Astrocyte (in vitro differentiated cells and primary cell): ENCODE results near the gene NOL11. TPM values are rescaled to one million over a fixed set of nuclear protein-coding genes. Genes with fewer than 3 reads are reported as not detected.

Experiments
- DNase-seq: peaks from one replicate; pipeline ENCODE4 v3.0.0-alpha.2; 2010; ENCODE audit warnings: low read depth
- FAIRE-seq: peaks from 2 replicates; lab custom pipeline; 2011; peaks lifted over from hg19 to GRCh38; lab: Jason Lieb, UNC
- H2AFZ ChIP-seq: 2 replicates; pipeline ENCODE4 v1.6.0; 2012; ENCODE audit warnings: low read depth, low read length, inconsistent platforms
- H3K27ac ChIP-seq: 2 replicates; pipeline ENCODE4 v1.5.1; 2011; ENCODE audit warnings: low read depth, low read length, inconsistent platforms
- H3K27me3 ChIP-seq: 2 replicates; pipeline ENCODE4 v1.6.0; 2011; ENCODE audit warnings: low read length, inconsistent platforms; ENCODE audit not compliant: insufficient read depth
- H3K36me3 ChIP-seq: 2 replicates; pipeline ENCODE4 v1.5.1; 2011; ENCODE audit warnings: low read length, inconsistent platforms; ENCODE audit not compliant: insufficient read depth
- H3K4me1 ChIP-seq: 2 replicates; pipeline ENCODE4 v1.5.1; 2011; ENCODE audit warnings: low read length, inconsistent platforms; ENCODE audit not compliant: insufficient read depth
- H3K4me2 ChIP-seq: 2 replicates; pipeline ENCODE4 v1.6.0; 2012; ENCODE audit warnings: low read length, inconsistent platforms
- H3K4me3 ChIP-seq: 2 replicates; pipeline ENCODE4 v1.5.1; 2011; ENCODE audit warnings: low read depth, mild to moderate bottlenecking, low read length, inconsistent platforms; ENCODE audit not compliant: insufficient read depth
- H3K79me2 ChIP-seq: 2 replicates; pipeline ENCODE4 v1.6.0; 2012; ENCODE audit warnings: mild to moderate bottlenecking, low read length, inconsistent platforms; ENCODE audit not compliant: insufficient read depth
- H3K9ac ChIP-seq: 2 replicates; pipeline ENCODE4 v1.6.0; 2012; ENCODE audit warnings: mild to moderate bottlenecking, low read length, inconsistent platforms
- H3K9me3 ChIP-seq: 2 replicates; pipeline ENCODE4 v1.5.1; 2012; ENCODE audit warnings: low read depth, mild to moderate bottlenecking, low read length, inconsistent platforms; ENCODE audit not compliant: insufficient read depth
- H4K20me1 ChIP-seq: 2 replicates; pipeline ENCODE4 v1.6.0; 2012; ENCODE audit warnings: low read length, inconsistent platforms; ENCODE audit not compliant: insufficient read depth
- H3K27ac Mint-ChIP-seq: one replicate; pipeline ENCODE4 v1.8.0; 2021; ENCODE audit warnings: mild to moderate bottlenecking, mixed read lengths; ENCODE audit not compliant: unreplicated experiment
- H3K27me3 Mint-ChIP-seq: one replicate; pipeline ENCODE4 v1.8.0; 2021; ENCODE audit warnings: low read depth, mixed read lengths; ENCODE audit not compliant: unreplicated experiment
- H3K36me3 Mint-ChIP-seq: one replicate; pipeline ENCODE4 v1.8.0; 2021; ENCODE audit warnings: low read depth, mixed read lengths; ENCODE audit not compliant: unreplicated experiment
- H3K4me1 Mint-ChIP-seq: one replicate; pipeline ENCODE4 v1.8.0; 2021; ENCODE audit warnings: low read depth, mixed read lengths; ENCODE audit not compliant: unreplicated experiment
- H3K4me3 Mint-ChIP-seq: one replicate; pipeline ENCODE4 v1.8.0; 2021; ENCODE audit warnings: mild to moderate bottlenecking, moderate library complexity, mixed read lengths; ENCODE audit not compliant: unreplicated experiment
- H3K9me3 Mint-ChIP-seq: one replicate; pipeline ENCODE4 v1.8.0; 2021; ENCODE audit warnings: mild to moderate bottlenecking, mixed read lengths; ENCODE audit not compliant: unreplicated experiment
- CTCF ChIP-seq: IDR thresholded peaks from 2 replicates; pipeline ENCODE4 v1.5.1; 2011; ENCODE audit warnings: low read depth, mild to moderate bottlenecking, inconsistent platforms, low read length, moderate library complexity; ENCODE audit not compliant: insufficient read depth
- EZH2 ChIP-seq: IDR thresholded peaks from 2 replicates; pipeline ENCODE4 v1.6.1; 2012; ENCODE audit warnings: mild to moderate bottlenecking, low read length, inconsistent platforms; ENCODE audit not compliant: insufficient read depth
- total RNA-seq: library from RNA; stranded (reverse); gene quantifications from 2 replicates; pipeline ENCODE4 v1.2.1, GENCODE V29; 2021

The NOL11 gene
- total RNA-seq, 1 donor from 2014 or later, result 30.3 TPM

GRCh38 chr17:67759355-67760171 lies 41.8 kb downstream of the NOL11 start:
- H3K27me3 Mint-ChIP-seq, result no peaks in the 10 kb centered on the region
- DNase-seq, result peak; percentile 8
- no peaks in the 10 kb centered on the region for H3K36me3 Mint-ChIP-seq

GRCh38 chr17:67765623-67766022 lies 47.9 kb downstream of the NOL11 start:
- Mint-ChIP-seq H3K4me1 (no peaks in the 10 kb centered on the region), H3K36me3 (no peaks in the 10 kb centered on the region), H3K9me3 (peaks cover 3% of the 10 kb centered on the region), H3K27me3 (no peaks in the 10 kb centered on the region), H3K4me3 (no peak overlapping the region), H3K27ac (no peak overlapping the region)
- H3K79me2 ChIP-seq, result no peaks in the 10 kb centered on the region
- no peak for TF ChIP-seq CTCF
- no peak for TF ChIP-seq EZH2
- H3K9me3 ChIP-seq, result no peaks in the 10 kb centered on the region
- no peaks in the 10 kb centered on the region for H4K20me1 ChIP-seq
- no peaks in the 10 kb centered on the region for H3K4me1 ChIP-seq
- H3K4me3 ChIP-seq, result no peak overlapping the region
- H3K27me3 ChIP-seq, result no peaks in the 10 kb centered on the region
- H3K9ac ChIP-seq, result no peak overlapping the region
- DNase-seq, result no peak
- H3K36me3 ChIP-seq, result no peaks in the 10 kb centered on the region
- H3K4me2 ChIP-seq, result no peak overlapping the region
- no peak for FAIRE-seq
- no peak overlapping the region for H3K27ac ChIP-seq
- no peak overlapping the region for H2AFZ ChIP-seq

More at GRCh38 chr17:67759355-67760171, 41.8 kb downstream of the NOL11 start:
- TF ChIP-seq EZH2 (no peak), CTCF (no peak)
- H3K4me3 Mint-ChIP-seq, result no peak overlapping the region
- no peak overlapping the region for H3K27ac Mint-ChIP-seq
- H3K79me2 ChIP-seq, result no peaks in the 10 kb centered on the region
- H3K27ac ChIP-seq, result no peak overlapping the region
- no peaks in the 10 kb centered on the region for H3K9me3 ChIP-seq
- H3K9ac ChIP-seq, result no peak overlapping the region
- H3K9me3 Mint-ChIP-seq, result no peaks in the 10 kb centered on the region
- H3K4me1 Mint-ChIP-seq, result peaks cover 2% of the 10 kb centered on the region
- H3K36me3 ChIP-seq, result no peaks in the 10 kb centered on the region
- H3K4me1 ChIP-seq, result no peaks in the 10 kb centered on the region
- H4K20me1 ChIP-seq, result no peaks in the 10 kb centered on the region
- no peak for FAIRE-seq
- no peak overlapping the region for H3K4me3 ChIP-seq
- no peak overlapping the region for H2AFZ ChIP-seq
- no peaks in the 10 kb centered on the region for H3K27me3 ChIP-seq
- no peak overlapping the region for H3K4me2 ChIP-seq

DNA sequence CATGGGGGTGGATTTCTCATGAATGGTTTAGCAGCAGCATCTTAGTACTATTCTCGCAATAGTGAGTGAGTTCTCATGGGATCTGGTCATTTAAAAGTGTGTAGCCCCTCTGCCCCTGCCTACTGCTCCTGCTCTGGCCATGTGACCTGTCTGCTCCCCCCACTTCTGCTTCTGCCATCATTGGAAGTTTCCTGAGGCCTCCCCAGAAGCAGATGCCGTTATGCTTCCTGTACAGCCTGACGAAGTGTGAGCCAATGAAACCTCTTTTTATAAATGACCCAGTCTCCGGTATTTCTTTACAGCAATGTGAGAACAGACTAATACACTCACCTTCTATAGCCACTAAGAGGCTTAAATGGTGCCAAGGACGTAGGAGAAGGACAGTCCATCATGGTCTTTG lies 51.5 kb downstream of the NOL11 start:
- no peaks in the 10 kb centered on the region for H3K36me3 ChIP-seq
- no peak for FAIRE-seq
- H3K9me3 ChIP-seq, result no peaks in the 10 kb centered on the region
- no peak overlapping the region for H3K4me3 ChIP-seq
- no peaks in the 10 kb centered on the region for H4K20me1 ChIP-seq
- Mint-ChIP-seq H3K27me3 (peaks cover 7% of the 10 kb centered on the region), H3K4me3 (no peak overlapping the region), H3K4me1 (no peaks in the 10 kb centered on the region), H3K27ac (no peak overlapping the region), H3K36me3 (no peaks in the 10 kb centered on the region), H3K9me3 (peaks cover 3% of the 10 kb centered on the region)
- H3K27ac ChIP-seq, result no peak overlapping the region
- no peak overlapping the region for H3K9ac ChIP-seq
- DNase-seq, result no peak
- no peak for TF ChIP-seq CTCF
- TF ChIP-seq EZH2, result no peak
- no peak overlapping the region for H3K4me2 ChIP-seq
- no peaks in the 10 kb centered on the region for H3K4me1 ChIP-seq
- no peak overlapping the region for H2AFZ ChIP-seq
- peaks cover 2% of the 10 kb centered on the region for H3K27me3 ChIP-seq
- H3K79me2 ChIP-seq, result no peaks in the 10 kb centered on the region
